ENCODE data around the gene ATP6V1C2. TPM values are rescaled to one million over a fixed set of nuclear protein-coding genes. Genes with fewer than 3 reads are reported as not detected.

The ATP6V1C2 gene
- total RNA-seq, 1 experiment from 2014 or later = not detected

- intact Hi-C loops (cut with micrococcal nuclease; ENCODE audit: unreplicated experiment) = no loop called here
- Histone ChIP-seq H3K79me2 (ENCODE audit: low read depth) (no peaks in the 10 kb centered on the region), H3K27me3 (ENCODE audit: insufficient read depth, low read depth) (no peaks in the 10 kb centered on the region), H3F3A (ENCODE audit: insufficient read depth, low read depth) (0 out of 2 replicates have a peak, but pooled peaks cover 4% of the 10 kb centered on the region), H3K9me2 (ENCODE audit: insufficient read depth) (no peaks in the 10 kb centered on the region), H4K20me1 (ENCODE audit: insufficient read depth) (no peaks in the 10 kb centered on the region), H3K36me3 (ENCODE audit: low read depth) (no peaks in the 10 kb centered on the region), H3K4me3 (no peak overlapping the region), H3K4me1 (replicated peaks; ENCODE audit: insufficient read depth) (no peaks in the 10 kb centered on the region), H3K27ac (no peak overlapping the region), H3K9me3 (ENCODE audit: insufficient read depth, low read depth) (no peaks in the 10 kb centered on the region), H3K4me2 (no peak overlapping the region), H2AFZ (no peak overlapping the region)
- CTCF ChIA-PET = no interaction called here
- DNase-seq = peak in 1 of 2 experiments; percentile 52
- POLR2A ChIA-PET (ENCODE audit: unreplicated experiment) = no interaction called here
- no TSS peak for BruUV-seq (replicated peaks)
- TF ChIP-seq CTCF (conservative IDR thresholded peaks at IDR 0.05) = no peak
- no peak for TF ChIP-seq EZH2 (IDR thresholded peaks at IDR 0.05; ENCODE audit: low read depth)
Observed at GRCh38 chr2:10700078-10700803, 21.2 kb upstream of the ATP6V1C2 start.

GRCh38 chr2:10704034-10704594 lies 17.3 kb upstream of the ATP6V1C2 start:
- Histone ChIP-seq H3F3A (ENCODE audit: insufficient read depth, low read depth) (0 out of 2 replicates have a peak, but pooled peaks cover 3% of the 10 kb centered on the region), H3K4me1 (replicated peaks; ENCODE audit: insufficient read depth) (no peaks in the 10 kb centered on the region), H3K27ac (no peak overlapping the region), H3K4me2 (no peak overlapping the region), H3K9me2 (ENCODE audit: insufficient read depth) (no peaks in the 10 kb centered on the region), H2AFZ (no peak overlapping the region), H3K27me3 (ENCODE audit: insufficient read depth, low read depth) (no peaks in the 10 kb centered on the region), H4K20me1 (ENCODE audit: insufficient read depth) (no peaks in the 10 kb centered on the region), H3K79me2 (ENCODE audit: low read depth) (no peaks in the 10 kb centered on the region), H3K4me3 (no peak overlapping the region), H3K36me3 (ENCODE audit: low read depth) (no peaks in the 10 kb centered on the region), H3K9me3 (ENCODE audit: insufficient read depth, low read depth) (no peaks in the 10 kb centered on the region)
- CTCF ChIA-PET = interaction anchor here (0.6 to 0.7 kb wide), 2 partner anchors 45 to 490 kb away, joined by 3 to 4 read pairs; no protein-coding TSS in a partner anchor
- TF ChIP-seq CTCF (conservative IDR thresholded peaks at IDR 0.05) (no peak), EZH2 (IDR thresholded peaks at IDR 0.05; ENCODE audit: low read depth) (no peak)
- BruUV-seq (replicated peaks) = no TSS peak
- peak in 1 of 2 experiments; percentile 42 for DNase-seq
- POLR2A ChIA-PET (ENCODE audit: unreplicated experiment) = interaction anchor here (0.5 to 0.6 kb wide), 2 partner anchors 37 to 962 kb away, joined by 6 to 9 read pairs; no protein-coding TSS in a partner anchor
- intact Hi-C loops (cut with micrococcal nuclease; ENCODE audit: unreplicated experiment) = no loop called here

GRCh38 chr2:10706033-10706432 lies 15.4 kb upstream of the ATP6V1C2 start:
- intact Hi-C loops (cut with micrococcal nuclease; ENCODE audit: unreplicated experiment) = loop anchor here (5.0 kb wide), 2 partner anchors 86 to 876 kb away; no protein-coding TSS in a partner anchor

More at GRCh38 chr2:10706033-10706432, 15.4 kb upstream of the ATP6V1C2 start:
- Histone ChIP-seq H3K36me3 (ENCODE audit: low read depth) (no peaks in the 10 kb centered on the region), H3K4me3 (no peak overlapping the region), H3K27ac (no peak overlapping the region), H3K9me3 (ENCODE audit: insufficient read depth, low read depth) (no peaks in the 10 kb centered on the region), H3K27me3 (ENCODE audit: insufficient read depth, low read depth) (no peaks in the 10 kb centered on the region), H3F3A (ENCODE audit: insufficient read depth, low read depth) (0 out of 2 replicates have a peak, but pooled peaks cover 5% of the 10 kb centered on the region), H3K79me2 (ENCODE audit: low read depth) (no peaks in the 10 kb centered on the region), H3K4me1 (replicated peaks; ENCODE audit: insufficient read depth) (no peaks in the 10 kb centered on the region), H3K9me2 (ENCODE audit: insufficient read depth) (no peaks in the 10 kb centered on the region), H4K20me1 (ENCODE audit: insufficient read depth) (no peaks in the 10 kb centered on the region), H3K4me2 (no peak overlapping the region), H2AFZ (no peak overlapping the region)
- no TSS peak for BruUV-seq (replicated peaks)
- TF ChIP-seq CTCF (conservative IDR thresholded peaks at IDR 0.05) (no peak), EZH2 (IDR thresholded peaks at IDR 0.05; ENCODE audit: low read depth) (no peak)
- CTCF ChIA-PET = no interaction called here
- no peak for DNase-seq
- POLR2A ChIA-PET (ENCODE audit: unreplicated experiment) = interaction anchor here (0.5 kb wide), 1 partner anchor 186 kb away, joined by 9 read pairs; no protein-coding TSS in a partner anchor

Data from PC-9 (cell line).